GM12878 (cell line): Measurements from ENCODE around the gene AURKAIP1.

Experiments used
- MAX ChIP-seq: IDR thresholded peaks from 2 replicates; pipeline ENCODE4 v1.6.1; 2012; ENCODE audit warnings: low read depth, low read length, improper control_type of control experiment
- NFXL1 ChIP-seq: fragments of 450-650 bp; IDR thresholded peaks from 2 replicates; pipeline ENCODE4 v1.6.1; 2017; ENCODE audit warnings: antibody characterized with exemption, mild to moderate bottlenecking, borderline replicate concordance

GRCh38 chr1:1424707-1425106 is 49.7 kb upstream of the AURKAIP1 start:
- no peak for TF ChIP-seq MAX
- no peak for TF ChIP-seq NFXL1
